GM20000 (cell line): ENCODE results near the gene CCDC50.

ENCODE experiments used
- DNase-seq: peaks from one replicate; pipeline ENCODE4 v3.0.0; 2012; ENCODE audit warnings: low spot score
- CTCF ChIP-seq: IDR thresholded peaks from 2 replicates; pipeline ENCODE4 v1.5.1; 2012; ENCODE audit warnings: mild to moderate bottlenecking, control low read depth; ENCODE audit errors: extremely low read depth, missing control alignments

The CCDC50 gene

GRCh38 chr3:191435981-191436380 is 106.8 kb downstream of the CCDC50 start:
- TF ChIP-seq CTCF, result no peak
- DNase-seq, result no peak

GRCh38 chr3:191438150-191438814 is 109.1 kb downstream of the CCDC50 start:
- TF ChIP-seq CTCF, result no peak

GRCh38 chr3:191440532-191440931 is 111.3 kb downstream of the CCDC50 start:
- DNase-seq, result no peak
- no peak for TF ChIP-seq CTCF

More at GRCh38 chr3:191438150-191438814, 109.1 kb downstream of the CCDC50 start:
- DNase-seq, result no peak

GRCh38 chr3:191441687-191442086 is 112.5 kb downstream of the CCDC50 start:
- TF ChIP-seq CTCF, result no peak
- DNase-seq, result no peak

GRCh38 chr3:191444569-191444968 is 115.4 kb downstream of the CCDC50 start:
- no peak for TF ChIP-seq CTCF
- no peak for DNase-seq
